GM19324 (cell line): ENCODE data around the gene SPARCL1.
"Not testable (repeated sequence)": the region's sequence is repeated elsewhere in the genome, so short reads cannot be mapped to it uniquely, and the experiment has no call there.

ENCODE experiments used
- ATAC-seq: cut with Tn5 transposase; IDR thresholded peaks from one replicate; pipeline ENCODE4 v1.9.1; 2021; ENCODE audit warnings: mild to moderate bottlenecking, moderate library complexity; ENCODE audit not compliant: unreplicated experiment, low FRiP score

The SPARCL1 gene

DNA sequence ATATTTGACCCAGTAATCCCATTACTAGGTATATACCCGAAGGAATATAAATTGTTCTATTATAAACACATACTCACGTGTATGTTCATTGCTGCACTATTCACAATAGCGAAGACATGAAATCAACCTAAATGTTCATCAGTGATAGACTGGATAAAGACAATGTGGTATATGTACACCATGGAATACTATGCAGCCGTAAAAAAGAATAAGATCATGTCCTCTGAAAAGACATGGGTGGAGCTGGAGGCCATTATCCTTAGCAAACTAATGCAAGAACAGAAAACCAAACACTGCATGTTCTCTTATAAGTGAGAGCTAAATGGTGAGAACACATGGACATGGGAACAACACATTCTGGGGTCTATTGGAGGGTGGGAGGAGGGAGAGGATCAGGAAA lies 70.3 kb downstream of the SPARCL1 start:
- ATAC-seq: no peak

DNA sequence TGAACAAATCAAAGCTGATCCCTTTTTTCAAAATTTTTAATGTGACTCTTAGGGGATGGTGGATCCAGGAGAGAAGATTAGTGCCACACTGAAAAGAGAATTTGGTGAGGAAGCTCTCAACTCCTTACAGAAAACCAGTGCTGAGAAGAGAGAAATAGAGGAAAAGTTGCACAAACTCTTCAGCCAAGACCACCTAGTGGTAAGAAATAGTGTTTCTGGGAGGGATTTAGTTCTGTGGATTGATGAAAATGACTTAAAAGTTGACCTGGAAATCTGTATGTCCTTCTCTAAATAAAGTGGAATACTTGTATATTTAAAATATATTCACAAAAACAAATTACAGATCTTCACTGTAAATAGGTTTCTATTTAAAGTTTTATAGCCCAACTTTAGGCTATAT lies 77.6 kb downstream of the SPARCL1 start:
- ATAC-seq: no peak

DNA sequence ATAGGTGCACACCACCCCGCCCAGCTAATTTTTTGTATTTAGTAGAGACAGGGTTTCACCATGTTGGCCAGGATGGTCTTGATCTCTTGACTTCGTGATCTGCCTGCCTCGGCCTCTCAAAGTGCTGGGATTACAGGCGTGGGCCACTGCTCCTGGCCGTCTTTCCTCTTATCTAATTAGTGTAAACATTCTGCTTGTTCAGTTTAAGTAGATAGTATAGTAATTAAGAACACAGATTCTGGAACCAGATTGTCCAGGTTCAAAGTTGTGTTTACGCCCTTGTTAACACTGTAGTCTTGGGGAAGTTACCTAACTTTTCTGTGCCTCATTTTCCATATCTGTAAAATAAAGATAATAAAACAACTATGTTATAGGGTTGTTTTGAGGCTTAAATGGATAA lies 82.8 kb downstream of the SPARCL1 start:
- not testable (repeated sequence) for ATAC-seq

DNA sequence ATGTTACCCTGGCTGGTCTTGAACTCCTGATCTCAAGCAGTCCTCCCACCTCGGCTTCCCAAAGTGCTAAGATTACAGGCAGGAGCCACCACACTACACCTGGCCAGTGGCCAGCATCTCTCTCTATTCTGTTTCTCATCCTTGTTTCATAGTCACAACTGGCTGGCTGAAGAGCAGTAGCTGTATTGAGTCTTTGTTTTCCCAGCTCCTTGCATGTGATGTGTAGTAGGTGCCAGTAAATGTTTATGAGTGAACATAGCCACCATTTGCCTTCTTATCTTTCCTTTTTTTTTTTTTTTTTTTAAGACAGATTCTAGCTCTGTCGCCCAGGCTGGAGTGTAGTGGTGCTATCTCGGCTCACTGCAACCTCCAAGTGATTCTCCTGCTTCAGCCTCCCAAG lies 83.2 kb downstream of the SPARCL1 start:
- no peak for ATAC-seq

DNA sequence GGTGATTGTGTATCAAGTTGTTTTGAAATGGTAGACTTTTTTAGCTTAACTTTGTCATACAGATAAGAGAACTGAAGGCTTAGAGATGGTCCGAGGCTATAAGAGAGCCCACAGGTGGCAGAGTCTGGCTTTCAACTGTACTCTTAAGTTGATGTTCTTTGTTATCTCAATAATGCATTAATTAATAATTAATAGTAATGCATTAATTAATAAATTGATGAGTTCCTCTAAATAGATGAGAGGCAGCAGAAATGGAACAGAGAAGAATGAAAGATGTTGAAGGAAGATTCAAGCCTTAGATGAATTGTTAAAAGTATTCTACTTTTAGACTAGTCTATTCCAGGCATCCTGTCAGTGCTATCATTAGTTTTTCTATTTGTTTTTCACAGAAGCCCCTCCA lies 84.4 kb downstream of the SPARCL1 start:
- ATAC-seq: no peak

DNA sequence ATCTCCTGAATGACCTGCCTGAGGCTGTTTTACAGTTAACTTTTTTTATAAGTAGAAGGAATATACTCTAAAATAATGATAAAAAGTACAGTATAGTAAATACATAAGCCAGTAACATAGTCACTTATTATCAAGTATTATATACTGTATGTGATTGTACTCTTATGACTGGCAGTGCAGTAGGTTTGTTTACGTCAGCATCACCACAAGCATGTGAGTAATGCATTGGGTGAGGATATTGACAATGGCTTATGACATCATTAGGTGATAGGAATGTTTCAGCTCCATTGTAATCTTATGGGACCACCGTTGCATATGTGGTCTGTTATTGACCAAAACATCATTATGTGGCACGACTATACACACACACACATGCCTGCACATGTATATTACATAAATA lies 86.3 kb downstream of the SPARCL1 start:
- no peak for ATAC-seq

DNA sequence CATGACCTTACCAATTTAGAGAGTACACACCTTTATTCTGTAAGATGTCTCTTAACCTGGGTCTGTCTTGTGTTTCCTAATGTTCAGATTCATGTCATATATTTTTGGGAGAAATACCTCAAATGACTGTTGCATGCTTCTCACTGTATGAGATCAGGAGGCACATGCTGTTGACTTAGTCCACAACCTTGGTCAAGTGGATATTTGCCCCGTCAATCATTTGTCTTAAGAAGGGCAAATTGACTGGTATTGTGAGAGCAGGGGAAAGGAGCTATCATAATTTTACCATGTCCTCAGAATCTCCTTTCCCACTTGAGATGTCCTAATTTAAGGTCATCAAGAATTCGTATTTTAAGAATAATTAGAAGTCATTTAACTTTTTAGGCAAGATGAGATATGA lies 95.8 kb downstream of the SPARCL1 start:
- no peak for ATAC-seq

DNA sequence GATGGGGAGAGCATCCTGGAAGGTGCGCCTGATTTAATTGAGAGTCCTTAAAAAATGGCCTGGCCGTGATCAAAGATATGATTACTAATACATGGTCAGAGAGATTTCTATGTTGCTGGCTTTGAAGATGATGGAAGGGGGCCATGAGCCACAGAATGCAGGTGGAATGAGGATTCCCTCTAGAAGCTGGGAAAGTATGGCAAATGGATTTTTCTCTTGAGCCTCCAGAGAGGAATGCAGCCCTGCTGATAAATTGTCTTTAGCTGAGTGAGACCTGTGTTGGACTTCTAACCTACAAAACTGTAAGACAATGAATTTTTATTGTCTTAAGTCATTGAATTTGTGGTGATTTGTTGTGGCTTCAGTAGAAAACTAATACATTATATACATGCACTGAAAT lies 99.1 kb downstream of the SPARCL1 start:
- ATAC-seq: no peak

DNA sequence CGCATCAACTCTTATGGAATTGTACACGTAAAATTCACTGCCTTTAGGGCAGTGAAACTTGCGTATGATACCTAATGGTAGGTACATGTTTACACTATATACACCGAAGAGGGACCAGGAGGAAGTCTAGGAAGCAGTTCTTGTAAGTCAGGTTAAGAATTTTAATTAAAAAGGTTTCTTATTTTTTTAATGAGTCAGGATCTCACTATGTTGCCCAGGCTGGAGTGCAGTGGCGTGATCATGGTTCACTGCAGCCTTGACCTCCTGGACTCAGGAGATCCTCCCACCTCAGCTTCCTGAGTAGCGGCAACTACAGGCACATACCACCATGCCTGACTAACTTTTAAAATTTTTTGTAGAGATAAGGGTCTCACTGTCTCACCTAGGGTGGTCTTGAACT lies 100.2 kb downstream of the SPARCL1 start:
- no peak for ATAC-seq

DNA sequence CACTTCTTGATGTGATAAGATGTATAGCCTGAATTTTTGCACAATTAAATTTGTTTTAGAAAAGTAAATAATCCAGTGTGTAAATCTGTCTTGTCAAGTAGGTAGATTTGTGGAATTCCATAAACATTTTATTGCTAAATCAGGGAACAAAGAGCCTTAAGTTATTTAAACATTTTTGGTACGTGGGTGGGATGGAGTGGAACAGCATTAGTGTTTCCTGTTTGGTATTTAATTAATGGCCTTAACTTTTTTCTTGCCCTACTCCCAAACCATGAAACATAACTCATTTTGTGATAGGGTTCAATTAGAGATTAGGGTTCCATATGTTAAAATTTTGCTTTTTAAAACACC lies 101.7 kb downstream of the SPARCL1 start:
- no peak for ATAC-seq

DNA sequence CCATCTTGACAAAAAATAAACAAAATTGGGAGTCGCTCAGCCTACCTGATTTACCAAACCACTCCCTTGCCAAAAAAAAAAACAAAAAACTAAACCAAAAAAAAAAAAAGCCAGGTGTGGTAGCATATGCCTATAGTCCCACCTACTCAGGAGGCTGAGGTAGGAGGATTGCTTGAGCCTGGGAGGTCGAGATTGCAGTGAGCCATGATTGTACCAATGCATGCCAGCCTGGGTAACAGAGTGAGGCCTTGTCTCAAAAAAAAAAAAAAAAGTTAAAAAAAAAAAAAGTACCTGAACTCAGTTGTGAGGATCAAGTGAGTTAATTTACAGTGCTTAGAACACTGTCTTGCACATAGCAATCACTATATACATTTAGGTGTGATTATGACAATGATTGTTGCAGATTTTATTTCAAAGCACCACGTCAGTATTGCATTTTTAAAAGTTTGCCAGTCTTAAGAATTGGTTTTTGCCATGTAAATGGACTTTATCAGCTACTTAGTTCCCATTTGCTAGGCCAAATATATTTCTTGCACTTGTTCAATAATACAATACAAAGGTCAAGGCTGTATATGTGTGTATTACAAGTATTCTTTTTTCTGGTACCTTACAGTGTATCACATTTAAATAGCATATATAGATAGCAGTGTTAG lies 102.2 kb downstream of the SPARCL1 start:
- ATAC-seq: no peak

DNA sequence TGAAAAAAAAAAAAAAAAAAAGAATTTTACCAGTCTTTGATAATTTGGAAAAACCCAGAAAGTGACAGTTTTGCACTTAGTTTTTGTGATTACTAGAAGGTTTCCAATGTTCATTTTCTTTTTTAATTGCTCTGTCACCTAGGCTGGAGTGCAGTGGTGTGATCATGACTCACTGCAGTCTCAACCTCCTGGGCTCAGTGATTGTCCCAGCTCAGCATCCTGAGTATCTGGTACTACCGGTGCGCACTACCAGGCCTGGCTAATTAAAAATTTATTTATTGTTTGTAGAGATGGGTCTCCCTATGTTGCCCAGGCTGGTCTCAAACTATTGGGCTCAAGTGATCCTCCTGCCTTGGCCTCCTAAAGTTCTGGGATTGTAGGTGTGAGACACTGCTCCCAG lies 103.5 kb downstream of the SPARCL1 start:
- no peak for ATAC-seq

DNA sequence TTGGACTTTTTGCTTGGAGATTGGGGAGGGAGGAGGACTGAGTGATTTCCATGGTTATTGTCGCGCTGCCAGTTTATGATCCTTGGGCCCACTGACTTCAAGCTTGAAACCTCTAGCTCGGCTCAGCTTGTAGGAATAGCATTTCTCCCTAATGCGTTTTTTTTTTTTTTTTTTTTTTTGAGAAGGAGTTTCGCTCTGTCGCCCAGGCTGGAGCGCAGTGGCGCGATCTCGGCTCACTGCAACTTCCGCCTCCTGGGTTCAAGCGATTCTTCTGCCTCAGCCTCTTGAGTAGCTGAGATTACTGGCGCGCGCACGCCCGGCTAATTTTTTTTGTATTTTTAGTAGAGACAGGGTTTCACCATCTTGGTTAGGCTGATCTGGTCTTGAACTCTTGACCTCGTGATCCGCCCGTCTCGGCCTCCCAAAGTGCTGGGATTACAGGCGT lies 105.1 kb downstream of the SPARCL1 start:
- ATAC-seq: not testable (repeated sequence)
